RWPE2 (cell line): ENCODE results near the gene MALRD1.

Source experiments
- ATAC-seq: fragments of 200-7000 bp; cut with Tn5 transposase; 3 replicates; pipeline ENCODE4 v1.9.1; 2021; ENCODE audit warnings: low read depth
- DNase-seq: peaks from one replicate; pipeline ENCODE4 v3.0.0-alpha.2; 2020; ENCODE audit warnings: low spot score
- H3K27ac ChIP-seq: fragments of 450-650 bp; 2 replicates; pipeline ENCODE4 v1.5.1; 2017; ENCODE audit warnings: mild to moderate bottlenecking; ENCODE audit not compliant: poor library complexity, severe bottlenecking
- H3K27me3 ChIP-seq: fragments of 250-450 bp; sonication (Bioruptor Pico); 2 replicates; pipeline ENCODE4 v1.5.1; 2021; ENCODE audit warnings: mild to moderate bottlenecking, moderate library complexity; ENCODE audit not compliant: insufficient read depth, poor library complexity, severe bottlenecking
- H3K36me3 ChIP-seq: fragments of 250-450 bp; sonication (Bioruptor Pico); 2 replicates; pipeline ENCODE4 v1.5.1; 2020; ENCODE audit warnings: low read depth, mild to moderate bottlenecking, moderate library complexity
- H3K4me1 ChIP-seq: fragments of 250-450 bp; sonication (Bioruptor Pico); 2 replicates; pipeline ENCODE4 v1.5.1; 2021; ENCODE audit warnings: mild to moderate bottlenecking, moderate library complexity; ENCODE audit not compliant: insufficient read depth, poor library complexity, severe bottlenecking
- H3K4me3 ChIP-seq: fragments of 250-450 bp; sonication (Bioruptor Pico); 2 replicates; pipeline ENCODE4 v1.5.1; 2021; ENCODE audit warnings: mild to moderate bottlenecking, moderate library complexity; ENCODE audit not compliant: severe bottlenecking
- H3K9me3 ChIP-seq: fragments of 250-450 bp; sonication (Bioruptor Pico); 2 replicates; pipeline ENCODE4 v1.5.1; 2021; ENCODE audit warnings: mild to moderate bottlenecking, moderate library complexity; ENCODE audit not compliant: severe bottlenecking
- CTCF ChIP-seq: fragments of 450-650 bp; IDR thresholded peaks from one replicate; pipeline ENCODE4 v1.5.1; 2017; ENCODE audit warnings: mild to moderate bottlenecking, moderate library complexity; ENCODE audit not compliant: poor library complexity, severe bottlenecking

MALRD1 gene

GRCh38 chr10:19676063-19676462 is 627.5 kb downstream of the MALRD1 start:
- Histone ChIP-seq H3K27ac (no peak overlapping the region), H3K4me3 (no peak overlapping the region), H3K27me3 (no peaks in the 10 kb centered on the region), H3K4me1 (no peaks in the 10 kb centered on the region), H3K9me3 (no peaks in the 10 kb centered on the region), H3K36me3 (no peaks in the 10 kb centered on the region)
- ATAC-seq (no peak), DNase-seq (no peak)
- no peak for TF ChIP-seq CTCF

GRCh38 chr10:19683356-19683755 is 634.8 kb downstream of the MALRD1 start:
- Histone ChIP-seq H3K27ac (no peak overlapping the region), H3K27me3 (no peaks in the 10 kb centered on the region), H3K4me1 (no peaks in the 10 kb centered on the region), H3K9me3 (no peaks in the 10 kb centered on the region), H3K4me3 (no peak overlapping the region), H3K36me3 (no peaks in the 10 kb centered on the region)
- ATAC-seq (no peak), DNase-seq (no peak)
- TF ChIP-seq CTCF = no peak

DNA sequence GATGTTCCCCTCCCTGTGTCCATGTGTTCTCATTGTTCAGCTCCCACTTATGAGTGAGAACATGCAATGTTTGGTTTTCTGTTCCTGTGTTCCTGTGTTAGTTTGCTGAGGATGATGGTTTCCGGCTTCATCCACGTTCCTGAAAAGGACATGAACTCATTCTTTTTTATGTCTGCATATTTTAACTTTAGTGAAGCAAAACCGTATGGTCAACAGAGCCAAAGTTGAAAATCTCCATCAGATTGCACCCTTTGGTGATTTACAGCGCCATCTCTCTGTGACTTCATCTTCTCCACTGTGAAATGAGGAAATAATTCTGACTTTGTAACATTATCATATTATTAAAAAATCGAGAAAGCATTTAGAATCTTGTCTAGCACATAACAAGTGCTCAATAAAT is 635.4 kb downstream of the MALRD1 start:
- Histone ChIP-seq H3K36me3 (no peaks in the 10 kb centered on the region), H3K4me1 (no peaks in the 10 kb centered on the region), H3K4me3 (no peak overlapping the region), H3K27me3 (no peaks in the 10 kb centered on the region), H3K9me3 (no peaks in the 10 kb centered on the region), H3K27ac (no peak overlapping the region)
- no peak for DNase-seq
- no peak for TF ChIP-seq CTCF
- ATAC-seq = no peak

DNA sequence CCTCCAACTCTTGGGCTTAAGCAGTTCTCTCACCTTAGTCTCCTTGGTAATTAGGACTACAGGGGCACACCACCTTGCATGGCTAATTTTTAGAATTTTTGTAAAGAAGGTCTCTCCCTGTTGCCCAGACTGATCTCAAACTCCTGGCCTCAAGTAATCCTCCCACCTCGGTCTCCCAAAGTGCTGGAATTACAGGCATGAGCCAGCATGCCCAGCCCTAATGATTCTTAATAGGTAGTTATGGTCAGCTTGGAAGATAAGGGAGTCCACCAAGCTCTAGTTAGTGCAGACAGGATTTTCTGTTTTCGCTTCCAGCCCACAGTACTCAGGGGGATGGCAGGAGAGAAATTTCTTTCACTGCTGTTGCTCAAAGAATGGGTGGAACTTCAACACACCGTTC is 639.7 kb downstream of the MALRD1 start:
- TF ChIP-seq CTCF = no peak
- DNase-seq (no peak), ATAC-seq (no peak)
- Histone ChIP-seq H3K36me3 (no peaks in the 10 kb centered on the region), H3K4me3 (no peak overlapping the region), H3K4me1 (no peaks in the 10 kb centered on the region), H3K9me3 (no peaks in the 10 kb centered on the region), H3K27me3 (no peaks in the 10 kb centered on the region), H3K27ac (no peak overlapping the region)

DNA sequence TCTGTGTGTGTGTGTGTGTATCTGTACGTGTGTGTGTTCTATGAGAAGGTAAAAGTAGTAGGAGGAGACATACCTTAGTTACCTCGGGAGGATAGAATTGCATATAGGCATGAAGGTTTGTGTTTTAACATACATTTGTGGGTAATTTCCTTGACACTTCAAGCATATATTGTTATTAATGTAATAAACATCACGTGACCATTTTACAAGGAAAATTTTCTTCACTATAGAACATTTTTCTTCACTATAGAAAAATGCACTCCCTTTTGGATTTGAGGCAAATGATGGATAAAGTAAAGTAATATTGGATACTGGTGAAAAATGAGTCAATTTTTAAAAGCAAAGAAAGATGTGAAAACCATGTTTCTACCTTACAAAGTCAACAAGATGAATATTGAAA is 640.6 kb downstream of the MALRD1 start:
- Histone ChIP-seq H3K27me3 (no peaks in the 10 kb centered on the region), H3K27ac (no peak overlapping the region), H3K4me3 (no peak overlapping the region), H3K4me1 (no peaks in the 10 kb centered on the region), H3K36me3 (no peaks in the 10 kb centered on the region), H3K9me3 (no peaks in the 10 kb centered on the region)
- no peak for TF ChIP-seq CTCF
- DNase-seq = no peak
- ATAC-seq = no peak
